K562 (cell line): ENCODE measurements around the gene CABP2. TPM values are rescaled to one million over a fixed set of nuclear protein-coding genes. Genes with fewer than 3 reads are reported as not detected.

ENCODE experiments used
- BCLAF1 ChIP-seq, 2 experiments: fragments of 450-650 bp in 1 of 2; IDR thresholded peaks; 2 replicates each; pipeline ENCODE4 v1.6.1; 2011 to 2017; ENCODE audit warnings: low read depth in 2 of 2, antibody characterized with exemption in 1 of 2, borderline replicate concordance in 1 of 2, low read length in 1 of 2, mild to moderate bottlenecking in 1 of 2, mixed read lengths in 1 of 2; ENCODE audit not compliant: control insufficient read depth in 1 of 2
- CREBBP ChIP-seq: IDR thresholded peaks from one replicate; pipeline ENCODE4 v1.6.1; 2012; ENCODE audit warnings: low read depth, mild to moderate bottlenecking, control low read depth, inconsistent platforms, low read length
- CREM ChIP-seq: IDR thresholded peaks from 2 replicates; pipeline ENCODE4 v1.6.1; 2014; ENCODE audit warnings: antibody characterized with exemption, low read depth
- CSDE1 ChIP-seq, 2 experiments: fragments of 450-650 bp; IDR thresholded peaks; 2 replicates each; pipeline ENCODE4 v1.6.1; 2016; ENCODE audit warnings: mild to moderate bottlenecking in 1 of 2
- CTCF ChIP-seq, 3 experiments: IDR thresholded peaks in 2 of 3; conservative IDR thresholded peaks in 1 of 3; 2 replicates each; pipeline ENCODE4 v1.5.1; 2011 to 2012; ENCODE audit warnings: low read length in 3 of 3, mild to moderate bottlenecking in 3 of 3, control low read depth in 2 of 3, improper control_type of control experiment in 1 of 3, inconsistent platforms in 1 of 3, low read depth in 1 of 3, mixed read lengths in 1 of 3, moderate library complexity in 1 of 3; ENCODE audit not compliant: insufficient read depth in 2 of 3
- ELF1 ChIP-seq: fragments of 200-800 bp; sonication (Bioruptor generic); IDR thresholded peaks from 2 replicates; pipeline ENCODE4 v1.6.1; 2016; ENCODE audit warnings: missing genetic modification characterization, missing compliant biosample characterization
- ESRRB ChIP-seq: fragments of 250-450 bp; sonication (Bioruptor Pico); IDR thresholded peaks from 2 replicates; pipeline ENCODE4 v1.5.0; 2020; ENCODE audit warnings: mild to moderate bottlenecking, moderate library complexity, borderline replicate concordance
- GMEB1 ChIP-seq: fragments of 250-450 bp; sonication (Bioruptor Pico); IDR thresholded peaks from 2 replicates; pipeline ENCODE4 v1.4.0; 2020; ENCODE audit warnings: mild to moderate bottlenecking
- MAFG ChIP-seq: fragments of 450-650 bp; conservative IDR thresholded peaks from 2 replicates; pipeline ENCODE4 v1.6.1; 2016; ENCODE audit warnings: missing genetic modification characterization, missing compliant biosample characterization
- MTA2 ChIP-seq: fragments of 450-650 bp; IDR thresholded peaks from 2 replicates; pipeline ENCODE4 v1.6.1; 2016; ENCODE audit warnings: low read depth
- MTA3 ChIP-seq: fragments of 450-650 bp; formaldehyde crosslinking; IDR thresholded peaks from 2 replicates; pipeline ENCODE4 v1.6.1; 2017; ENCODE audit warnings: mild to moderate bottlenecking, borderline replicate concordance
- PYGO2 ChIP-seq: fragments of 450-650 bp; IDR thresholded peaks from 2 replicates; pipeline ENCODE4 v1.6.1; 2016; ENCODE audit warnings: mild to moderate bottlenecking, missing genetic modification characterization, moderate library complexity, missing compliant biosample characterization
- TAF15 ChIP-seq: fragments of 200-400 bp; formaldehyde crosslinking; IDR thresholded peaks from 2 replicates; pipeline ENCODE4 v1.6.1; 2017; ENCODE audit warnings: mild to moderate bottlenecking, low read depth, low read length, moderate library complexity
- TCF3 ChIP-seq: sonication (generic); formaldehyde crosslinking; IDR thresholded peaks from 2 replicates; pipeline ENCODE4 v1.4.0; 2020; ENCODE audit warnings: mild to moderate bottlenecking, missing genetic modification reagents
- TCFL5 ChIP-seq: fragments of 250-450 bp; sonication (Bioruptor Pico); conservative IDR thresholded peaks from 2 replicates; pipeline ENCODE4 v1.6.1; 2021; ENCODE audit warnings: mild to moderate bottlenecking, moderate library complexity, matching md5 sums
- ZFPM2 ChIP-seq: fragments of 250-450 bp; sonication (Bioruptor Pico); IDR thresholded peaks from 2 replicates; pipeline ENCODE4 v1.5.1; 2022; ENCODE audit warnings: mild to moderate bottlenecking
- ZNF695 ChIP-seq: fragments of 450-650 bp; formaldehyde crosslinking; IDR thresholded peaks from 2 replicates; pipeline ENCODE4 v1.4.0; 2020; ENCODE audit warnings: mild to moderate bottlenecking, moderate library complexity
- polyA plus RNA-seq, 8 experiments: library from polyadenylated mRNA; depleted of rRNA in 4 of 8; stranded (reverse) in 5 of 8; unstranded in 3 of 8; fragments of >200 nt; fragmentation: Nextera tagmentation in 2 of 8; fragmentation: Illumina TruSeq in 1 of 8; extraction: Ambion mirVana in 2 of 8; extraction: Trizol in 1 of 8; gene quantifications; 2 replicates each; pipeline versions ENCODE4 v1.2.1 to v1.2.3, GENCODE V29; 2011 to 2014; ENCODE audit warnings: inconsistent platforms in 1 of 8, missing spikeins in 1 of 8
- total RNA-seq, 7 experiments: library from RNA; depleted of rRNA in 6 of 7; stranded (reverse); fragments of >200 nt in 6 of 7; fragmentation: Illumina TruSeq in 2 of 7; extraction: Trizol in 2 of 7; gene quantifications; 2 replicates each; pipeline versions ENCODE4 v1.2.1 to v1.2.3, GENCODE V29; 2011 to 2021; ENCODE audit warnings: low replicate concordance in 1 of 7
- TF ChIP-seq, protein P1 (sequence below): fragments of 200-400 bp; formaldehyde crosslinking; IDR thresholded peaks from 2 replicates; pipeline ENCODE4 v1.6.1; 2017; ENCODE audit warnings: mild to moderate bottlenecking, low read depth, low read length, moderate library complexity

Gene CABP2
- total and polyA plus RNA-seq, 9 of the 15 experiments (the other 6 are each of a cell fraction or from before 2014, with no cell fraction given) = not detected

GRCh38 chr11:67482827-67483798, 40.1 kb downstream of the CABP2 start, which contains the start of gene AIP (continued):
- TF ChIP-seq GMEB1 (CRISPR knock-in tag) (0 out of 2 replicates have a peak, but pooled peaks have one; percentile 15), PYGO2 (tag) (no peak), BCLAF1 (IDR thresholded peaks at IDR 0.05; ENCODE audit: borderline replicate concordance in 1 of 2, control insufficient read depth in 1 of 2, low read depth in 2 of 2, low read length in 1 of 2) (no peak), CSDE1 (IDR thresholded peaks at IDR 0.05) (peak in 1 of 2 experiments; percentile 51; a peak in 1 of 4 replicates), MAFG (tag) (no peak), ZNF695 (no peak), CREM (peak; percentile 81), TAF15 (no peak), MTA3 (peak; percentile 65; the same call in 1 of the 2 replicates), ELF1 (tag) (peak; percentile 91), ZFPM2 (no peak), TCF3 (CRISPR knock-in tag) (no peak), ESRRB (CRISPR knock-in tag) (no peak), CREBBP (no peak), MTA2 (no peak), CTCF (IDR thresholded peaks at IDR 0.05 in 2 of 3, conservative IDR thresholded peaks at IDR 0.05 in 1 of 3; ENCODE audit: insufficient read depth in 2 of 3, low read depth in 1 of 3, low read length in 3 of 3) (0 out of 6 replicates have a peak, but pooled peaks of 2 of the 3 experiments have one; percentile 7 to 12), TCFL5 (CRISPR knock-in tag) (no peak)
- TF ChIP-seq, protein P1, sequence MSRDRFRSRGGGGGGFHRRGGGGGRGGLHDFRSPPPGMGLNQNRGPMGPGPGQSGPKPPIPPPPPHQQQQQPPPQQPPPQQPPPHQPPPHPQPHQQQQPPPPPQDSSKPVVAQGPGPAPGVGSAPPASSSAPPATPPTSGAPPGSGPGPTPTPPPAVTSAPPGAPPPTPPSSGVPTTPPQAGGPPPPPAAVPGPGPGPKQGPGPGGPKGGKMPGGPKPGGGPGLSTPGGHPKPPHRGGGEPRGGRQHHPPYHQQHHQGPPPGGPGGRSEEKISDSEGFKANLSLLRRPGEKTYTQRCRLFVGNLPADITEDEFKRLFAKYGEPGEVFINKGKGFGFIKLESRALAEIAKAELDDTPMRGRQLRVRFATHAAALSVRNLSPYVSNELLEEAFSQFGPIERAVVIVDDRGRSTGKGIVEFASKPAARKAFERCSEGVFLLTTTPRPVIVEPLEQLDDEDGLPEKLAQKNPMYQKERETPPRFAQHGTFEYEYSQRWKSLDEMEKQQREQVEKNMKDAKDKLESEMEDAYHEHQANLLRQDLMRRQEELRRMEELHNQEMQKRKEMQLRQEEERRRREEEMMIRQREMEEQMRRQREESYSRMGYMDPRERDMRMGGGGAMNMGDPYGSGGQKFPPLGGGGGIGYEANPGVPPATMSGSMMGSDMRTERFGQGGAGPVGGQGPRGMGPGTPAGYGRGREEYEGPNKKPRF = no peak
